HCT116 (cell line): ENCODE data around the gene RBM20. TPM values are rescaled to one million over a fixed set of nuclear protein-coding genes. Genes with fewer than 3 reads are reported as not detected.

Experiments
- ATAC-seq: fragments of 200-7000 bp; cut with Tn5 transposase; 2 replicates; pipeline ENCODE4 v1.9.1; 2020; ENCODE audit warnings: mild to moderate bottlenecking, moderate library complexity
- BruUV-seq: library from RNA; stranded (reverse); fragments of 400-500 nt; replicated peaks from 2 replicates; lab custom pipeline; 2021; lab: Mats Ljungman, UMichigan
- CTCF ChIA-PET: fragments of 300-600 bp; sonication (Branson Sonifier 250); formaldehyde crosslinking; loops from one replicate; lab custom pipeline; 2021; ENCODE audit warnings: antibody characterized with exemption; lab: Charles Lee
- POLR2A ChIA-PET: fragments of 300-600, 350-600 bp; sonication (Branson Sonifier 250); formaldehyde crosslinking; loops from one replicate; lab custom pipeline; 2021; ENCODE audit warnings: antibody characterized with exemption; lab: Charles Lee
- RAD21 ChIA-PET, 2 experiments: fragments of 300-600 bp; sonication (Branson Sonifier 250); formaldehyde crosslinking; loops; one replicate each; lab custom pipeline; 2023; ENCODE audit warnings: low total read pairs in 2 of 2; ENCODE audit not compliant: uncharacterized antibody in 2 of 2, unreplicated experiment in 2 of 2, low non-redundant PET in 1 of 2; lab: Charles Lee
- DNase-seq: peaks from one replicate; pipeline ENCODE4 v3.0.0-alpha.2; 2010; ENCODE audit warnings: low read depth, low spot score
- H2AFZ ChIP-seq: fragments of 200-600 bp; shearing (Covaris generic), sonication (generic); 2 replicates; pipeline ENCODE4 v1.6.1; 2017; ENCODE audit warnings: low read depth, mixed run types, mixed read lengths, antibody characterized with exemption, low read length; ENCODE audit not compliant: poor library complexity, severe bottlenecking
- H3K27ac ChIP-seq: 2 replicates; pipeline ENCODE4 v1.5.1; 2012; ENCODE audit warnings: low read depth, low read length
- H3K27me3 ChIP-seq: fragments of 200-600 bp; sonication (generic); 2 replicates; pipeline ENCODE4 v1.6.1; 2016; ENCODE audit warnings: mixed run types, low read length, mixed read lengths; ENCODE audit not compliant: insufficient read depth
- H3K36me3 ChIP-seq, 2 experiments: fragments of 200-500 bp in 1 of 2; fragments of 200-600 bp in 1 of 2; sonication (Bioruptor generic) in 1 of 2; sonication (generic) in 1 of 2; 2 replicates each; pipeline versions ENCODE4 v1.5.1 to v1.6.1; 2014 to 2016; ENCODE audit warnings: low read length in 2 of 2, inconsistent platforms in 1 of 2, mixed read lengths in 1 of 2, mixed run types in 1 of 2; ENCODE audit not compliant: insufficient read depth in 2 of 2, control insufficient read depth in 1 of 2
- H3K4me1 ChIP-seq, 2 experiments: fragments of 200-600 bp in 1 of 2; sonication (generic) in 1 of 2; 2 replicates each; pipeline versions ENCODE4 v1.5.1 to v1.6.1; 2012 to 2017; ENCODE audit warnings: low read length in 2 of 2, inconsistent platforms in 1 of 2, mild to moderate bottlenecking in 1 of 2, mixed read lengths in 1 of 2, mixed run types in 1 of 2, moderate library complexity in 1 of 2; ENCODE audit not compliant: insufficient read depth in 2 of 2, control insufficient read depth in 1 of 2
- H3K4me2 ChIP-seq: fragments of 200-600 bp; sonication (generic); 2 replicates; pipeline ENCODE4 v1.6.1; 2017; ENCODE audit warnings: mixed run types, low read length, mixed read lengths
- H3K4me3 ChIP-seq, 2 experiments: fragments of 200-600 bp in 1 of 2; sonication (generic) in 1 of 2; replicated peaks in 1 of 2; 2 replicates each; pipeline ENCODE4 v1.5.1; 2011 to 2016; ENCODE audit warnings: low read length in 2 of 2, control low read depth in 1 of 2, low read depth in 1 of 2, mild to moderate bottlenecking in 1 of 2, mixed read lengths in 1 of 2, mixed run types in 1 of 2
- H3K79me2 ChIP-seq: fragments of 200-600 bp; sonication (generic); 2 replicates; pipeline ENCODE4 v1.6.1; 2017; ENCODE audit warnings: mild to moderate bottlenecking, mixed run types, low read length, moderate library complexity, mixed read lengths; ENCODE audit not compliant: insufficient read depth
- H3K9ac ChIP-seq: fragments of 200-600 bp; sonication (generic); 2 replicates; pipeline ENCODE4 v1.6.1; 2016; ENCODE audit warnings: low read length, mixed read lengths
- H3K9me2 ChIP-seq: fragments of 200-600 bp; sonication (generic), shearing (Covaris generic); 2 replicates; pipeline ENCODE4 v1.6.1; 2017; ENCODE audit warnings: mixed run types, mild to moderate bottlenecking, moderate library complexity; ENCODE audit not compliant: insufficient read depth
- H3K9me3 ChIP-seq, 2 experiments: fragments of 200-500 bp in 1 of 2; fragments of 200-600 bp in 1 of 2; sonication (Bioruptor generic) in 1 of 2; sonication (generic) in 1 of 2; 2 replicates each; pipeline ENCODE4 v1.6.1; 2014 to 2017; ENCODE audit warnings: low read length in 2 of 2, mixed read lengths in 2 of 2, inconsistent platforms in 1 of 2, low read depth in 1 of 2, mild to moderate bottlenecking in 1 of 2, mixed run types in 1 of 2, moderate library complexity in 1 of 2; ENCODE audit not compliant: control insufficient read depth in 1 of 2, insufficient read depth in 1 of 2
- H4K20me1 ChIP-seq: fragments of 200-600 bp; sonication (generic), shearing (Covaris generic); 2 replicates; pipeline ENCODE4 v1.6.1; 2017; ENCODE audit warnings: mixed run types, mild to moderate bottlenecking, moderate library complexity; ENCODE audit not compliant: insufficient read depth
- ELF1 ChIP-seq: IDR thresholded peaks from 2 replicates; pipeline ENCODE4 v1.6.1; 2012; ENCODE audit warnings: low read depth, borderline replicate concordance
- FOSL1 ChIP-seq: IDR thresholded peaks from 2 replicates; pipeline ENCODE4 v1.6.1; 2012; ENCODE audit warnings: low read depth
- POLR2A ChIP-seq: IDR thresholded peaks from 2 replicates; pipeline ENCODE4 v1.7.0; 2011; ENCODE audit warnings: borderline replicate concordance; ENCODE audit not compliant: insufficient read depth, insufficient read length; ENCODE audit errors: extremely low read depth
- SP1 ChIP-seq: IDR thresholded peaks from 2 replicates; pipeline ENCODE4 v1.6.1; 2012; ENCODE audit warnings: low read depth
- SRF ChIP-seq: IDR thresholded peaks from 2 replicates; pipeline ENCODE4 v1.6.1; 2012; ENCODE audit warnings: low read depth
- TCF7L2 ChIP-seq: IDR thresholded peaks from 2 replicates; pipeline ENCODE4 v1.7.0; 2011; ENCODE audit warnings: borderline replicate concordance, inconsistent platforms; ENCODE audit not compliant: insufficient read depth, insufficient read length; ENCODE audit errors: extremely low read depth
- ZNF274 ChIP-seq: fragments of 200-500 bp; sonication (Bioruptor generic); IDR thresholded peaks from 2 replicates; pipeline ENCODE4 v1.6.1; 2014; ENCODE audit warnings: mild to moderate bottlenecking, low read depth, low read length, inconsistent platforms
- intact Hi-C: fragments of 100-400 bp; cut with micrococcal nuclease; formaldehyde crosslinking; loops from 2 replicates; pipeline ENCODE4 v1.10.0; 2022
- total RNA-seq: library from RNA; stranded (reverse); gene quantifications from one replicate; pipeline ENCODE4 v1.2.1, GENCODE V29; 2021; ENCODE audit not compliant: unreplicated experiment
- TF ChIP-seq, protein P1 (sequence below): IDR thresholded peaks from 2 replicates; pipeline ENCODE4 v1.6.1; 2012

RBM20 gene
- total RNA-seq, 1 experiment from 2014 or later = 2.0 TPM

- Histone ChIP-seq H2AFZ (no peak overlapping the region), H4K20me1 (no peaks in the 10 kb centered on the region), H3K36me3 (no peaks in the 10 kb centered on the region), H3K4me2 (no peak overlapping the region), H3K79me2 (no peaks in the 10 kb centered on the region), H3K9ac (no peak overlapping the region), H3K9me2 (no peaks in the 10 kb centered on the region), H3K9me3 (no peaks in the 10 kb centered on the region), H3K4me1 (peaks cover 27 to 29% of the 10 kb centered on the region in 2 experiments), H3K4me3 (no peak overlapping the region), H3K27ac (no peak overlapping the region), H3K27me3 (no peaks in the 10 kb centered on the region)
- no peak for TF ChIP-seq ELF1
- TF ChIP-seq SRF = no peak
- no TSS peak for BruUV-seq
- DNase-seq (no peak), ATAC-seq (no peak)
- intact Hi-C loops = no loop called here
- POLR2A ChIA-PET = no interaction called here
- CTCF ChIA-PET = no interaction called here
- RAD21 ChIA-PET = no interaction called here
These were observed 134.1 kb downstream of the RBM20 start for GRCh38 chr10:110778211-110778610.

- ChIA-PET RAD21 (no interaction called here), CTCF (no interaction called here)
- BruUV-seq = no TSS peak
- H2AFZ ChIP-seq = no peak overlapping the region
- H3K9me3 ChIP-seq = no peaks in the 10 kb centered on the region
- TF ChIP-seq ZNF274 (no peak), FOSL1 (no peak), ELF1 (no peak), TCF7L2 (no peak), POLR2A (no peak), SP1 (no peak)
- TF ChIP-seq, protein P1, sequence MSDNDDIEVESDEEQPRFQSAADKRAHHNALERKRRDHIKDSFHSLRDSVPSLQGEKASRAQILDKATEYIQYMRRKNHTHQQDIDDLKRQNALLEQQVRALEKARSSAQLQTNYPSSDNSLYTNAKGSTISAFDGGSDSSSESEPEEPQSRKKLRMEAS = no peak
- TF ChIP-seq, all 23 proteins: peak for 0
- Histone ChIP-seq H3K4me1 (peaks cover 14 to 17% of the 10 kb centered on the region in 2 experiments), H3K4me3 (no peak overlapping the region), H3K9ac (no peak overlapping the region), H3K27me3 (no peaks in the 10 kb centered on the region), H3K36me3 (no peaks in the 10 kb centered on the region), H4K20me1 (no peaks in the 10 kb centered on the region), H3K9me2 (no peaks in the 10 kb centered on the region), H3K79me2 (no peaks in the 10 kb centered on the region), H3K4me2 (no peak overlapping the region), H3K27ac (no peak overlapping the region)
- ATAC-seq (no peak), DNase-seq (no peak)
- POLR2A ChIA-PET = no interaction called here
- intact Hi-C loops = no loop called here
These were observed 135.4 kb downstream of the RBM20 start for GRCh38 chr10:110779489-110779888.
